ENCODE measurements around the gene SETD1B.

SETD1B gene

GRCh38 chr12:121796855-121797751 lies 6.7 kb upstream of the SETD1B start:
- DNase-seq = peak; percentile 64

GRCh38 chr12:121797937-121798786 lies 5.6 kb upstream of the SETD1B start:
- peak; percentile 56 for DNase-seq

GRCh38 chr12:121798787-121799155 lies 5.0 kb upstream of the SETD1B start:
- DNase-seq = no peak

GRCh38 chr12:121799156-121799841 lies 4.5 kb upstream of the SETD1B start:
- DNase-seq = peak; percentile 60

- peak; percentile 63 for DNase-seq
These were observed 3.7 kb upstream of the SETD1B start for GRCh38 chr12:121799842-121800693.

- peak; percentile 32 for DNase-seq
These were observed 2.9 kb upstream of the SETD1B start for GRCh38 chr12:121800694-121801594.

GRCh38 chr12:121801595-121802484 lies 2.0 kb upstream of the SETD1B start:
- DNase-seq = peak; percentile 62

GRCh38 chr12:121802485-121802842 lies 1.3 kb upstream of the SETD1B start:
- no peak for DNase-seq

- peak; percentile 91 for DNase-seq
These were observed 738 bp upstream of the SETD1B start for GRCh38 chr12:121802843-121803698.

- DNase-seq = no peak
These were observed 755 bp downstream of the SETD1B start for GRCh38 chr12:121804417-121805111.

GRCh38 chr12:121805171-121806008 lies 1.6 kb downstream of the SETD1B start:
- no peak for DNase-seq

- no peak for DNase-seq
These were observed 2.3 kb downstream of the SETD1B start for GRCh38 chr12:121806009-121806545.

- DNase-seq = peak; percentile 71
These were observed 3.0 kb downstream of the SETD1B start for GRCh38 chr12:121806546-121807423.

GRCh38 chr12:121807642-121808347 lies 4.0 kb downstream of the SETD1B start:
- no peak for DNase-seq

- DNase-seq = no peak
These were observed 4.8 kb downstream of the SETD1B start for GRCh38 chr12:121808623-121809022.

- DNase-seq = no peak
These were observed 5.9 kb downstream of the SETD1B start for GRCh38 chr12:121809712-121810116.

All from NCI-H526 treated with DMSO at 0.1 percent for 48 hours (cell line).